ENCODE data around the gene ACMSD.
"Not testable (repeated sequence)": the region's sequence is repeated elsewhere in the genome, so short reads cannot be mapped to it uniquely, and the experiment has no call there.

Gene ACMSD
- 0 reads per million in 2 experiments for total RNA-seq

- DNase-seq (ENCODE audit: low read depth) = no peak
Measured at GRCh38 chr2:134838143-134838620, at the start of gene ACMSD. Gene ACMSD (plus strand): TSS chr2:134838616. CDS start chr2:134838683, 67 bp downstream.

GRCh38 chr2:134790487-134790886 is 47.9 kb upstream of the ACMSD start:
- DNase-seq (ENCODE audit: low read depth) = no peak

- no peak for DNase-seq (ENCODE audit: low read depth)
Measured at GRCh38 chr2:134791616-134792015, 46.8 kb upstream of the ACMSD start.

GRCh38 chr2:134792186-134792585 is 46.2 kb upstream of the ACMSD start:
- no peak for DNase-seq (ENCODE audit: low read depth)

- DNase-seq (ENCODE audit: low read depth) = no peak
Measured at GRCh38 chr2:134795765-134796164, 42.7 kb upstream of the ACMSD start.

GRCh38 chr2:134796373-134796772 is 42.0 kb upstream of the ACMSD start:
- DNase-seq (ENCODE audit: low read depth) = no peak

- no peak for DNase-seq (ENCODE audit: low read depth)
Measured at GRCh38 chr2:134799936-134800335, 38.5 kb upstream of the ACMSD start.

GRCh38 chr2:134800341-134800740 is 38.1 kb upstream of the ACMSD start:
- no peak for DNase-seq (ENCODE audit: low read depth)

- not testable (repeated sequence) for DNase-seq (ENCODE audit: low read depth)
Measured at GRCh38 chr2:134803609-134804405, 34.6 kb upstream of the ACMSD start.

GRCh38 chr2:134815741-134816140 is 22.7 kb upstream of the ACMSD start:
- DNase-seq (ENCODE audit: low read depth) = no peak

GRCh38 chr2:134818321-134818720 is 20.1 kb upstream of the ACMSD start:
- no peak for DNase-seq (ENCODE audit: low read depth)

GRCh38 chr2:134819334-134819733 is 19.1 kb upstream of the ACMSD start:
- no peak for DNase-seq (ENCODE audit: low read depth)

GRCh38 chr2:134823431-134823830 is 15.0 kb upstream of the ACMSD start:
- no peak for DNase-seq (ENCODE audit: low read depth)

GRCh38 chr2:134823832-134824231 is 14.6 kb upstream of the ACMSD start:
- DNase-seq (ENCODE audit: low read depth) = no peak

GRCh38 chr2:134825716-134826115 is 12.7 kb upstream of the ACMSD start:
- DNase-seq (ENCODE audit: low read depth) = not testable (repeated sequence)

- DNase-seq (ENCODE audit: low read depth) = no peak
Measured at GRCh38 chr2:134835471-134835870, 2.9 kb upstream of the ACMSD start.

- DNase-seq (ENCODE audit: low read depth) = no peak
Measured at GRCh38 chr2:134836986-134837385, 1.4 kb upstream of the ACMSD start.

- no peak for DNase-seq (ENCODE audit: low read depth)
Measured at GRCh38 chr2:134839649-134840048, 1.2 kb downstream of the ACMSD start.

GRCh38 chr2:134842930-134843490 is 4.6 kb downstream of the ACMSD start:
- no peak for DNase-seq (ENCODE audit: low read depth)

- DNase-seq (ENCODE audit: low read depth) = no peak
Measured at GRCh38 chr2:134843968-134844367, 5.6 kb downstream of the ACMSD start.

GRCh38 chr2:134845028-134845427 is 6.6 kb downstream of the ACMSD start:
- no peak for DNase-seq (ENCODE audit: low read depth)

- no peak for DNase-seq (ENCODE audit: low read depth)
Measured at GRCh38 chr2:134845719-134846118, 7.3 kb downstream of the ACMSD start.

GRCh38 chr2:134846213-134846612 is 7.8 kb downstream of the ACMSD start:
- no peak for DNase-seq (ENCODE audit: low read depth)

All from T follicular helper cell (primary cell).